Endothelial cell of umbilical vein (primary cell): ENCODE data around the gene HDAC3. TPM values are rescaled to one million over a fixed set of nuclear protein-coding genes. Genes with fewer than 3 reads are reported as not detected.
A peak's percentile ranks its signal among the peaks of the same experiment; 100 is the strongest.

Source experiments
- BruUV-seq: library from RNA; stranded (reverse); fragments of 400-500 nt; replicated peaks from 2 replicates; lab custom pipeline; 2021; lab: Mats Ljungman, UMichigan
- CTCF ChIA-PET: fragments of 300-600, 350-600 bp; sonication (Branson Sonifier 250); formaldehyde crosslinking; loops from one replicate; lab custom pipeline; 2021; ENCODE audit warnings: antibody characterized with exemption, inconsistent platforms; lab: Charles Lee
- POLR2A ChIA-PET: fragments of 300-600, 350-600 bp; sonication (Branson Sonifier 250); formaldehyde crosslinking; loops from one replicate; lab custom pipeline; 2021; ENCODE audit warnings: antibody characterized with exemption, inconsistent platforms; lab: Charles Lee
- DNase-seq: peaks from one replicate; pipeline ENCODE4 v3.0.0-alpha.2; 2011; ENCODE audit warnings: low read depth, low spot score
- FAIRE-seq: peaks from 2 replicates; lab custom pipeline; 2011; peaks lifted over from hg19 to GRCh38; lab: Jason Lieb, UNC
- H2AFZ ChIP-seq: 2 replicates; pipeline ENCODE4 v1.6.0; 2012; ENCODE audit warnings: low read depth, low read length, control low read depth, inconsistent platforms
- H3K27ac ChIP-seq: 2 replicates; pipeline ENCODE4 v1.5.1; 2011; ENCODE audit warnings: low read depth, mild to moderate bottlenecking, control low read depth, low read length, moderate library complexity; ENCODE audit not compliant: insufficient read depth
- H3K27me3 ChIP-seq, 2 experiments: 2 replicates each; pipeline versions ENCODE4 v1.6.0 to v1.6.1; 2011; ENCODE audit warnings: low read length in 2 of 2, mixed read lengths in 1 of 2; ENCODE audit not compliant: control insufficient read depth in 2 of 2, insufficient read depth in 2 of 2
- H3K36me3 ChIP-seq, 2 experiments: 2 replicates in 1 of 2; 3 replicates in 1 of 2; pipeline ENCODE4 v1.5.1; 2011; ENCODE audit warnings: low read length in 2 of 2, mild to moderate bottlenecking in 1 of 2, moderate library complexity in 1 of 2; ENCODE audit not compliant: control insufficient read depth in 2 of 2, insufficient read depth in 2 of 2; ENCODE audit errors: extremely low read depth in 1 of 2
- H3K4me1 ChIP-seq: 3 replicates; pipeline ENCODE4 v1.5.1; 2011; ENCODE audit warnings: mild to moderate bottlenecking, low read length; ENCODE audit not compliant: control insufficient read depth, insufficient read depth; ENCODE audit errors: extremely low read depth
- H3K4me2 ChIP-seq: 2 replicates; pipeline ENCODE4 v1.6.1; 2011; ENCODE audit warnings: low read length, control low read depth, mixed read lengths; ENCODE audit not compliant: insufficient read depth
- H3K4me3 ChIP-seq, 3 experiments: fragments of 200-600 bp in 1 of 3; sonication (generic), shearing (Covaris generic) in 1 of 3; replicated peaks in 1 of 3; 2 replicates each; pipeline ENCODE4 v1.5.1; 2011 to 2016; ENCODE audit warnings: control low read depth in 3 of 3, low read length in 3 of 3, mild to moderate bottlenecking in 2 of 3, inconsistent platforms in 1 of 3, low read depth in 1 of 3, moderate library complexity in 1 of 3; ENCODE audit not compliant: insufficient read depth in 1 of 3
- H3K79me2 ChIP-seq: 2 replicates; pipeline ENCODE4 v1.6.0; 2012; ENCODE audit warnings: low read length, inconsistent platforms; ENCODE audit not compliant: control insufficient read depth, insufficient read depth
- H3K9ac ChIP-seq: replicated peaks from 2 replicates; pipeline ENCODE3; 2011; ENCODE audit warnings: low read length, control low read depth; ENCODE audit not compliant: insufficient read depth; ENCODE audit errors: extremely low read depth
- H3K9me1 ChIP-seq: replicated peaks from 3 replicates; pipeline ENCODE4 v1.6.0; 2011; ENCODE audit warnings: mild to moderate bottlenecking, low read length; ENCODE audit not compliant: control insufficient read depth, insufficient read depth; ENCODE audit errors: extremely low read depth
- H3K9me3 ChIP-seq: replicated peaks from 2 replicates; pipeline ENCODE4 v1.5.1; 2012; ENCODE audit warnings: low read length, inconsistent platforms; ENCODE audit not compliant: control insufficient read depth, insufficient read depth
- H4K20me1 ChIP-seq: replicated peaks from 2 replicates; pipeline ENCODE3; 2011; ENCODE audit warnings: mild to moderate bottlenecking, low read length; ENCODE audit not compliant: control insufficient read depth, insufficient read depth; ENCODE audit errors: extremely low read depth
- EZH2 ChIP-seq: IDR thresholded peaks from 2 replicates; pipeline ENCODE4 v1.6.1; 2012; ENCODE audit warnings: borderline replicate concordance, low read depth, mild to moderate bottlenecking, moderate library complexity, low read length, inconsistent platforms; ENCODE audit not compliant: severe bottlenecking
- FOS ChIP-seq: IDR thresholded peaks from 2 replicates; pipeline ENCODE4 v1.6.1; 2011; ENCODE audit warnings: mild to moderate bottlenecking, low read length, moderate library complexity, borderline replicate concordance; ENCODE audit not compliant: insufficient read depth
- GATA2 ChIP-seq: IDR thresholded peaks from 2 replicates; pipeline ENCODE4 v1.7.0; 2011; ENCODE audit warnings: low read depth, mild to moderate bottlenecking, moderate library complexity, mixed read lengths, low read length; ENCODE audit not compliant: insufficient read length, insufficient read depth
- JUN ChIP-seq: IDR thresholded peaks from 2 replicates; pipeline ENCODE4 v1.6.1; 2011; ENCODE audit warnings: borderline replicate concordance, low read depth; ENCODE audit not compliant: insufficient read length, insufficient read depth
- MYC ChIP-seq: IDR thresholded peaks from one replicate; pipeline ENCODE4 v1.6.1; 2011; ENCODE audit warnings: mild to moderate bottlenecking, low read depth, low read length
- POLR2A ChIP-seq: IDR thresholded peaks from 2 replicates; pipeline ENCODE4 v1.6.1; 2012; ENCODE audit warnings: low read depth, mild to moderate bottlenecking, control low read depth, low read length
- POLR2AphosphoS5 ChIP-seq: IDR thresholded peaks from 2 replicates; pipeline ENCODE4 v1.6.1; 2012; ENCODE audit warnings: low read depth, mild to moderate bottlenecking, control low read depth, low read length, moderate library complexity; ENCODE audit not compliant: insufficient read depth
- dilution Hi-C: fragments of 300-500 bp; cut with MboI; formaldehyde crosslinking; loops from one replicate; pipeline ENCODE4 v1.15.0; 2019; ENCODE audit warnings: low sequenced_read_pairs; ENCODE audit not compliant: extremely low pct_ligation_motif_present
- intact Hi-C: fragments of 100-400 bp; cut with micrococcal nuclease; formaldehyde crosslinking; loops from one replicate; pipeline ENCODE4 v1.10.0; 2022
- polyA plus RNA-seq, 4 experiments: library from polyadenylated mRNA; depleted of rRNA in 3 of 4; stranded (reverse) in 3 of 4; unstranded in 1 of 4; fragments of >200 nt; gene quantifications; 2 replicates each; pipeline versions ENCODE4 v1.2.1 to v1.2.3, GENCODE V29; 2011 to 2012; ENCODE audit warnings: missing spikeins in 1 of 4
- total RNA-seq: library from RNA; stranded (reverse); gene quantifications from 2 replicates; pipeline ENCODE4 v1.2.3, GENCODE V29; 2021
- TF ChIP-seq, protein P1 (sequence below): IDR thresholded peaks from 2 replicates; pipeline ENCODE4 v1.6.1; 2011; ENCODE audit not compliant: insufficient read depth, insufficient read length
- TF ChIP-seq, protein P2 (sequence below), 2 donors: IDR thresholded peaks; 1 replicate in 1 of 2; 2 replicates in 1 of 2; pipeline ENCODE4 v1.5.1; 2011; ENCODE audit warnings: low read length in 2 of 2, mild to moderate bottlenecking in 2 of 2, moderate library complexity in 2 of 2, control low read depth in 1 of 2, inconsistent platforms in 1 of 2, low read depth in 1 of 2; ENCODE audit not compliant: insufficient read depth in 1 of 2; ENCODE audit errors: extremely low read depth in 1 of 2

Gene HDAC3
- total and polyA plus RNA-seq, 2 donors (not counting 3 experiments of a cell fraction or from before 2014, with no cell fraction given) = 58.5 to 75.5 TPM

DNA sequence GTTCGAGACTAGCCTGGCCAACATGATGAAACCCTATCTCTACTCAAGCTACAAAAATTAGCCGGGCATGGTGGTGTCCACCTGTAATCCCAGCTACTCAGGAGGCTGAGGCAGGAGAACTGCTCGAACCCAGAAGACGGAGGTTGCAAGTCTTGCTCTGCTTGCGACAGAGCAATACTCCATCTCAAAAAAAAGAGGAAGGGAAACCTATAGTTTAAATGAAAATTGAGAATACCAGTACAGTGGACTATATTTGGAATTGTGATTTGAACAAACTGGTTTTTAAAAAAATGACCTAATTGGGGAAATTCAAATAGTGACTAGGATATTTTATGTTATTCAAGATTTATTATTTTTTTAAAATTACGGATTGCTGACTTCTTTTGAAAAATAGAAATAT lies 51.1 kb downstream of the HDAC3 start:
- no peak for DNase-seq
- Histone ChIP-seq H3K4me1 (no peaks in the 10 kb centered on the region), H3K4me2 (no peak overlapping the region), H2AFZ (no peak overlapping the region), H3K79me2 (peaks cover 10% of the 10 kb centered on the region), H3K36me3 (peaks cover 10 to 21% of the 10 kb centered on the region in 2 experiments), H4K20me1 (no peaks in the 10 kb centered on the region), H3K27me3 (no peaks in the 10 kb centered on the region), H3K9ac (no peak overlapping the region), H3K4me3 (no peak overlapping the region), H3K9me3 (no peaks in the 10 kb centered on the region), H3K9me1 (no peaks in the 10 kb centered on the region), H3K27ac (no peak overlapping the region)
- dilution Hi-C loops (no loop called here), intact Hi-C loops (no loop called here)
- peak; percentile 59 for FAIRE-seq
- ChIA-PET POLR2A (no interaction called here), CTCF (interaction anchor here (1.0 to 1.6 kb wide), 4 partner anchors 17 to 33 kb away, joined by 3 to 10 read pairs (median 4); partner anchors contain the start of gene DIAPH1)
- no TSS peak for BruUV-seq
- no peak for TF ChIP-seq POLR2A
- TF ChIP-seq MYC = no peak
- TF ChIP-seq POLR2AphosphoS5 = no peak
- no peak for TF ChIP-seq EZH2
- TF ChIP-seq, protein P1, sequence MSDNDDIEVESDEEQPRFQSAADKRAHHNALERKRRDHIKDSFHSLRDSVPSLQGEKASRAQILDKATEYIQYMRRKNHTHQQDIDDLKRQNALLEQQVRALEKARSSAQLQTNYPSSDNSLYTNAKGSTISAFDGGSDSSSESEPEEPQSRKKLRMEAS = no peak
- TF ChIP-seq JUN = no peak
- TF ChIP-seq, protein P2, sequence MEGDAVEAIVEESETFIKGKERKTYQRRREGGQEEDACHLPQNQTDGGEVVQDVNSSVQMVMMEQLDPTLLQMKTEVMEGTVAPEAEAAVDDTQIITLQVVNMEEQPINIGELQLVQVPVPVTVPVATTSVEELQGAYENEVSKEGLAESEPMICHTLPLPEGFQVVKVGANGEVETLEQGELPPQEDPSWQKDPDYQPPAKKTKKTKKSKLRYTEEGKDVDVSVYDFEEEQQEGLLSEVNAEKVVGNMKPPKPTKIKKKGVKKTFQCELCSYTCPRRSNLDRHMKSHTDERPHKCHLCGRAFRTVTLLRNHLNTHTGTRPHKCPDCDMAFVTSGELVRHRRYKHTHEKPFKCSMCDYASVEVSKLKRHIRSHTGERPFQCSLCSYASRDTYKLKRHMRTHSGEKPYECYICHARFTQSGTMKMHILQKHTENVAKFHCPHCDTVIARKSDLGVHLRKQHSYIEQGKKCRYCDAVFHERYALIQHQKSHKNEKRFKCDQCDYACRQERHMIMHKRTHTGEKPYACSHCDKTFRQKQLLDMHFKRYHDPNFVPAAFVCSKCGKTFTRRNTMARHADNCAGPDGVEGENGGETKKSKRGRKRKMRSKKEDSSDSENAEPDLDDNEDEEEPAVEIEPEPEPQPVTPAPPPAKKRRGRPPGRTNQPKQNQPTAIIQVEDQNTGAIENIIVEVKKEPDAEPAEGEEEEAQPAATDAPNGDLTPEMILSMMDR (IDR thresholded peaks at IDR 0.05; ENCODE audit: extremely low read depth in 1 of 2, insufficient read depth in 1 of 2, low read depth in 1 of 2, low read length in 2 of 2) = no peak
- no peak for TF ChIP-seq FOS
- TF ChIP-seq GATA2 = no peak
